HEK293T (cell line): ENCODE measurements around the gene PRDM16.

Experiments
- ARNT ChIP-seq: fragments of 450-650 bp; IDR thresholded peaks from 2 replicates; pipeline ENCODE4 v1.6.1; 2017; ENCODE audit warnings: mild to moderate bottlenecking
- ELF4 ChIP-seq: fragments of 450-650 bp; IDR thresholded peaks from 2 replicates; pipeline ENCODE4 v1.6.1; 2017; ENCODE audit warnings: antibody characterized with exemption
- FOXK2 ChIP-seq: fragments of 450-650 bp; IDR thresholded peaks from 2 replicates; pipeline ENCODE4 v1.6.1; 2016; ENCODE audit warnings: mild to moderate bottlenecking
- FOXM1 ChIP-seq: fragments of 450-650 bp; IDR thresholded peaks from 2 replicates; pipeline ENCODE4 v1.6.1; 2017; ENCODE audit warnings: mild to moderate bottlenecking, borderline replicate concordance
- L3MBTL2 ChIP-seq: fragments of 450-650 bp; conservative IDR thresholded peaks from 2 replicates; pipeline ENCODE4 v1.6.1; 2016; ENCODE audit warnings: mild to moderate bottlenecking
- SP1 ChIP-seq: fragments of 450-650 bp; IDR thresholded peaks from 2 replicates; pipeline ENCODE4 v1.6.1; 2017

- TF ChIP-seq FOXK2 (no peak), ARNT (no peak), SP1 (no peak), FOXM1 (no peak), ELF4 (no peak), L3MBTL2 (no peak)
Measured at GRCh38 chr1:3179471-3179870, 110.5 kb downstream of the PRDM16 start.
